ENCODE measurements around the gene GRID2. TPM values are rescaled to one million over a fixed set of nuclear protein-coding genes. Genes with fewer than 3 reads are reported as not detected.

GRID2 gene
- total and polyA plus RNA-seq, 2 experiments from 2014 or later, result 0.12 TPM; not detected in 1

GRCh38 chr4:93409035-93409434, 1105.3 kb downstream of the GRID2 start:
- no peaks in the 10 kb centered on the region for H3K4me1 ChIP-seq (ENCODE audit: low read depth)
- no peak overlapping the region for H3K27ac ChIP-seq
- no peak for TF ChIP-seq CTCF (IDR thresholded peaks at IDR 0.05; ENCODE audit: low read depth, low read length)
- no peak for DNase-seq (ENCODE audit: low read depth in 1 of 2, low spot score in 1 of 2)
- no peaks in the 10 kb centered on the region for H3K27me3 ChIP-seq
- H3K4me3 ChIP-seq, result no peak overlapping the region
- H3K36me3 ChIP-seq, result no peaks in the 10 kb centered on the region
- no peaks in the 10 kb centered on the region for H3K9me3 ChIP-seq (ENCODE audit: low read depth)

GRCh38 chr4:93414041-93414550, 1110.3 kb downstream of the GRID2 start:
- Histone ChIP-seq H3K36me3 (no peaks in the 10 kb centered on the region), H3K27me3 (no peaks in the 10 kb centered on the region), H3K4me3 (no peak overlapping the region), H3K4me1 (ENCODE audit: low read depth) (no peaks in the 10 kb centered on the region), H3K9me3 (ENCODE audit: low read depth) (no peaks in the 10 kb centered on the region), H3K27ac (no peak overlapping the region)
- TF ChIP-seq CTCF (IDR thresholded peaks at IDR 0.05; ENCODE audit: low read depth, low read length), result no peak
- DNase-seq (ENCODE audit: low read depth in 1 of 2, low spot score in 1 of 2), result no peak

GRCh38 chr4:93416344-93417128, 1112.8 kb downstream of the GRID2 start:
- Histone ChIP-seq H3K27me3 (no peaks in the 10 kb centered on the region), H3K9me3 (ENCODE audit: low read depth) (no peaks in the 10 kb centered on the region), H3K27ac (no peak overlapping the region), H3K4me3 (no peak overlapping the region), H3K4me1 (ENCODE audit: low read depth) (no peaks in the 10 kb centered on the region), H3K36me3 (no peaks in the 10 kb centered on the region)
- DNase-seq (ENCODE audit: low read depth in 1 of 2, low spot score in 1 of 2), result no peak
- no peak for TF ChIP-seq CTCF (IDR thresholded peaks at IDR 0.05; ENCODE audit: low read depth, low read length)

GRCh38 chr4:93431371-93431770, 1127.6 kb downstream of the GRID2 start:
- Histone ChIP-seq H3K9me3 (ENCODE audit: low read depth) (no peaks in the 10 kb centered on the region), H3K36me3 (no peaks in the 10 kb centered on the region), H3K4me3 (no peak overlapping the region), H3K27me3 (no peaks in the 10 kb centered on the region), H3K27ac (no peak overlapping the region), H3K4me1 (ENCODE audit: low read depth) (no peaks in the 10 kb centered on the region)
- DNase-seq (ENCODE audit: low read depth in 1 of 2, low spot score in 1 of 2), result no peak
- TF ChIP-seq CTCF (IDR thresholded peaks at IDR 0.05; ENCODE audit: low read depth, low read length), result no peak

GRCh38 chr4:93433840-93434239, 1130.1 kb downstream of the GRID2 start:
- no peak for DNase-seq (ENCODE audit: low read depth in 1 of 2, low spot score in 1 of 2)
- H3K4me3 ChIP-seq, result no peak overlapping the region
- no peak for TF ChIP-seq CTCF (IDR thresholded peaks at IDR 0.05; ENCODE audit: low read depth, low read length)
- H3K27ac ChIP-seq, result no peak overlapping the region
- no peaks in the 10 kb centered on the region for H3K4me1 ChIP-seq (ENCODE audit: low read depth)
- no peaks in the 10 kb centered on the region for H3K27me3 ChIP-seq
- no peaks in the 10 kb centered on the region for H3K36me3 ChIP-seq
- no peaks in the 10 kb centered on the region for H3K9me3 ChIP-seq (ENCODE audit: low read depth)

Data from cardiac muscle cell (in vitro differentiated cells and primary cell).